Activated CD8-positive, alpha-beta memory T cell treated with anti-CD3 and anti-CD28 coated beads, Interleukin-2, amount 10 ng/mL, durations not matched to agents 7 days and 5 days (primary cell): ENCODE results near the gene EXOSC2. TPM values are rescaled to one million over a fixed set of nuclear protein-coding genes. Genes with fewer than 3 reads are reported as not detected.

Source experiments
- ATAC-seq: fragments of 150-1000 bp; cut with Tn5 transposase; one replicate; pipeline ENCODE4 v1.10.0; 2021; ENCODE audit warnings: moderate library complexity
- CTCF ChIA-PET: fragments of 350-600 bp; sonication (Branson Sonifier 250); formaldehyde crosslinking; loops from one replicate; lab custom pipeline; 2021; ENCODE audit warnings: antibody characterized with exemption; lab: Charles Lee
- DNase-seq: peaks from one replicate; pipeline ENCODE4 v3.0.0-alpha.2; 2020
- H3K27ac Mint-ChIP-seq: one replicate; pipeline ENCODE4 v1.8.0; 2021; ENCODE audit warnings: mild to moderate bottlenecking, mixed read lengths
- H3K27me3 Mint-ChIP-seq: one replicate; pipeline ENCODE4 v1.8.0; 2021; ENCODE audit warnings: mixed read lengths
- H3K36me3 Mint-ChIP-seq: one replicate; pipeline ENCODE4 v1.8.0; 2021; ENCODE audit warnings: mild to moderate bottlenecking, mixed read lengths
- H3K4me1 Mint-ChIP-seq: one replicate; pipeline ENCODE4 v1.8.0; 2021; ENCODE audit warnings: mixed read lengths
- H3K4me3 Mint-ChIP-seq: one replicate; pipeline ENCODE4 v1.8.0; 2021; ENCODE audit warnings: mild to moderate bottlenecking, moderate library complexity, mixed read lengths
- H3K9me3 Mint-ChIP-seq: one replicate; pipeline ENCODE4 v1.8.0; 2022; ENCODE audit warnings: low read depth, mixed read lengths
- total RNA-seq, 2 experiments: library from RNA; stranded (reverse); gene quantifications; one replicate each; pipeline ENCODE4 v1.2.3, GENCODE V29; 2021

Gene EXOSC2
- total RNA-seq, 2 experiments from 2014 or later: 69.9 to 81.3 TPM

DNA sequence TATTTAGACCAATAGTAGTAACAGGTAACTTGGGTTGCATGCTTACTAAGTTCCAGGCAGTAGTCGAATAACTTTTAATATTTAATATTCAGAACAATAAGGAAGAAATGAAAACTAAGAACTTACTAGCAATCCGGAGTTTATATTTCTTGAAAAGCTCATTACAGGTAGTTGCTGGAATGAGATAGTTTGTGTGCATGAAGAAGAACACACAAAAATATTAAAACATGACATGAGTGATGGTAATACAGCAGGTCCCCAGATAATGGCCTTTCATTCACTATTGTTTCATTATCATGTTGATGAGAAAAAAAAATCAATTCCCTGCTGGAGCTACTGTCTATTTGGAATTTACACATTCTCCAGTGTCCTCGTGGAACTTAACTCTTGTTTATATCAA, 44.7 kb downstream of the EXOSC2 start:
- no peak for DNase-seq
- Mint-ChIP-seq H3K27me3 (no peaks in the 10 kb centered on the region), H3K4me3 (no peak overlapping the region), H3K27ac (no peak overlapping the region), H3K4me1 (no peaks in the 10 kb centered on the region), H3K9me3 (no peaks in the 10 kb centered on the region), H3K36me3 (no peaks in the 10 kb centered on the region)
- no peak for ATAC-seq
- CTCF ChIA-PET: no interaction called here

DNA sequence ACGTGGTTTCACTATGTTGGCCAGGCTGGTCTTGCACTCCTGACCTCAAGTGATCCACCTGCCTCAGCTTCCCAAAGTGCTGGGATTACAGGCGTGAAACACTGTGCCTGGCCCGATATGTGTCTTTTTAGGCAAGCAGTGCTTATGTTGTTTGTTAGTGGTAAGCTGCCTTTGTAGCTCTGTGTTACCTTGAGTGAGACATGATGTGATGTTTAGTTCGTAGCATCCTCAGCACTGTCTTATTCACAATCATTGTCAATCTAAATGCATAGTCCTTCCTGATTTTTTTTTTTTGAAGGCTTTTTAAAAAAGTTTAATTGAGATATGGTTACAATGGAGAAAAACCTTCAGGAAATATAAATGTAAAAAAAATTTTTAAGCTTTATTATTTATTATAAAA, 45.5 kb downstream of the EXOSC2 start:
- Mint-ChIP-seq H3K4me3 (no peak overlapping the region), H3K27me3 (no peaks in the 10 kb centered on the region), H3K9me3 (no peaks in the 10 kb centered on the region), H3K27ac (no peak overlapping the region), H3K36me3 (no peaks in the 10 kb centered on the region), H3K4me1 (no peaks in the 10 kb centered on the region)
- ATAC-seq (no peak), DNase-seq (no peak)
- CTCF ChIA-PET: no interaction called here

DNA sequence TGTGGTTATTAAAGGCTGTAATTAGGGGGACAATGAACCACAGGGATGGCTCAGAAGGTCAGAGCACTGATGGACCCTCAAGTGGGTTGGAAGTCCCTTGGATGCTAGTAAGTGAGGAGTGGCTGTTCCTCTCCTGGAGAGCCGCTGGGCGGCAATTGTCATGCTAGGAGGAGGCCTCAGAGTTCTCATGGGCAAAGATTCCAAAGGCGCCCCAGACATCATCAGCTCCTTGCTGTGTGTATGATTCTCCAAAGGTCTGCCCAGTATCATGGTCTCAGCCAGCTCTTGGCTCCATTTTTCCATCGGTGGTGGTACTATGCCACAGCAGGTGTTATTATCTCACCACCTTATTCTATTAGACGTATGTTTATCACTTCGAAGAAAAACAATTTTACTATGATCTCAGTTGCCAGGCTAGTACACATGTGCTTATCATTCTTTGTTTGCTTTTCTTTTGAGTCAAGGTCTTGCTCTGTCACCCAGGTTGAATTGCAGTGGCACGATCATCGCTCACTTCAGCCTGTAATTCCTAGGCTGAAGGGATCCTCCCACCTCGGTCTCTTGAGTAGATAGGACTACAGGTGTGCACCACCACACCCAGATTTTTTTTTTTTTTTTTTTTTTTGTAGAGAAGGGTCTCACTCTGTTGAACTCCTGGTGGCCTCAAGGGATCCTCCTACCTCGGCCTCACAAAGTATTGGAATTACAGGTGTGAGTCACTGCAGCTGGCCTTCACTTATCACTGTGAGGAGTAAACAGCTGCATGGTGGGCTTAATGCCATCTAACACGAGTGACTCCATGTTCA, 46.8 kb downstream of the EXOSC2 start:
- ATAC-seq (no peak), DNase-seq (no peak)
- Mint-ChIP-seq H3K4me1 (no peaks in the 10 kb centered on the region), H3K27ac (no peak overlapping the region), H3K36me3 (no peaks in the 10 kb centered on the region), H3K27me3 (no peaks in the 10 kb centered on the region), H3K9me3 (no peaks in the 10 kb centered on the region), H3K4me3 (no peak overlapping the region)
- CTCF ChIA-PET: no interaction called here

DNA sequence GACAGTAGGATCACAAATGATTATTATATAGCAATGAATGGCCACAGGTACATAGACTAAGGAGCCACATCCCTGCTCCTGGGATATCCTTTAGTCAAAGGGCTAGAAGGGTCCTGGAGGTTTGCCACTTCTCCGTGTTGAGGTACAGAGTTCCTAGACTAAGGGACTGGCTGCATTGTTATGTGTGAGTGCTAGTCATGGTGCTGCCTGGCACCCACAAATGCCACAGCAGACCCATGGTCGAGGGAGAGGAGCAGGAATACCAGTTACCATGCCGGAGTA, 47.4 kb downstream of the EXOSC2 start:
- Mint-ChIP-seq H3K27me3 (no peaks in the 10 kb centered on the region), H3K9me3 (no peaks in the 10 kb centered on the region), H3K4me1 (no peaks in the 10 kb centered on the region), H3K27ac (no peak overlapping the region), H3K36me3 (no peaks in the 10 kb centered on the region), H3K4me3 (no peak overlapping the region)
- DNase-seq (no peak), ATAC-seq (no peak)
- CTCF ChIA-PET: no interaction called here

DNA sequence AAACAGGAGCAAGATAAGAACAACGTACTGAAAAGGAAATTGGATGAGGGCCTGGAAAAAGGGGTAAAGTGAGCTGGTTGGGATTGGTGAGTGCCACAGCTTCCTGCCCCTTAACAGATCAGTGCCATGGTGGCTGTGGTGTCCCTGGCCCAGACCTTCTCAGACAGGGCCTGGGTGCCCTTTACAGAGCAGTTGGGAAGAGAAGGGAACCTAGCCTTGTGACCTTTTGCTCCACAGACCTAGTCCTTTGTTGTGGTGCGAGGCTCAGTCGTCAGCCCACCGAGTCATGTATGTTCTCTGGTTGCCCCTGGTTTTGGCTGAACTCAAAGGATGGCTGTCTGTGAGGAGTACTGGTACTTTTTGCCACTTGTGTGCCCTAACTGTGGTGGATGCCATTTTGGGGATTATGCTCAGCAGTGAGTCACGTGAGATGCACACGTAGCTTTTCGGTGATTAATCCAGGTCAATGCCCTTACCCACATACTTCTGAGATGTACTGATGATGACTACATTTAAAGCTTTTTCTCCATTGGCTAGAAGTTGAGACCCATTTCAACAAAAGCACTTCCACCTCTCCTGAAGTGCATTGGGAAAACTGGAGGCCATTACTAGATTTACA, 48.4 kb downstream of the EXOSC2 start:
- peaks cover 3% of the 10 kb centered on the region for H3K9me3 Mint-ChIP-seq
- CTCF ChIA-PET: interaction anchor here (1.0 kb wide), 1 partner anchor 13 kb away, joined by 4 read pairs; no protein-coding TSS in a partner anchor
- H3K4me1 Mint-ChIP-seq: no peaks in the 10 kb centered on the region
- H3K36me3 Mint-ChIP-seq: peaks cover 2% of the 10 kb centered on the region
- H3K27ac Mint-ChIP-seq: no peak overlapping the region
- no peak overlapping the region for H3K4me3 Mint-ChIP-seq
- DNase-seq (no peak), ATAC-seq (no peak)
- no peaks in the 10 kb centered on the region for H3K27me3 Mint-ChIP-seq

DNA sequence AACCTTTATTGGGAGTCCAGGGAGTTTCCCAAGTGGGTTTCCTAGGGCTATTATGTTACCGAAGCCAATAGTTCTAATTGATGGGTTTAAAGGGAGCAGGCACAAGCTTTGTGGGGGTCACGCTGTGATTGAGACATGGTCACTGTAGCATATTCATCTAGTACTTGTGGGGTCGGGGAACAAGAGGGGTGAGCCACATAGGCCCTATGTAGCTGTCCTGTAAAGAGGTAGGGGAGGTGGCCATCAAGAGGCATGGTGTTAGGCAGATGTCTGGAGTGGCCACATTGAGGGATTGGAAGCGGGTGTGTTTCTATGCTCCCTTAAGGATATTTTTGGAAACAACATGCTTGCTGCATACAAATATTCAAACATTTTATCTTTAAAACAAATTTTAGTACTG, 50.1 kb downstream of the EXOSC2 start:
- H3K27me3 Mint-ChIP-seq: no peaks in the 10 kb centered on the region
- H3K4me1 Mint-ChIP-seq: no peaks in the 10 kb centered on the region
- H3K36me3 Mint-ChIP-seq: peaks cover 2% of the 10 kb centered on the region
- DNase-seq: no peak
- no peak overlapping the region for H3K4me3 Mint-ChIP-seq
- H3K27ac Mint-ChIP-seq: no peak overlapping the region
- H3K9me3 Mint-ChIP-seq: peaks cover 3% of the 10 kb centered on the region
- no peak for ATAC-seq
- CTCF ChIA-PET: no interaction called here

DNA sequence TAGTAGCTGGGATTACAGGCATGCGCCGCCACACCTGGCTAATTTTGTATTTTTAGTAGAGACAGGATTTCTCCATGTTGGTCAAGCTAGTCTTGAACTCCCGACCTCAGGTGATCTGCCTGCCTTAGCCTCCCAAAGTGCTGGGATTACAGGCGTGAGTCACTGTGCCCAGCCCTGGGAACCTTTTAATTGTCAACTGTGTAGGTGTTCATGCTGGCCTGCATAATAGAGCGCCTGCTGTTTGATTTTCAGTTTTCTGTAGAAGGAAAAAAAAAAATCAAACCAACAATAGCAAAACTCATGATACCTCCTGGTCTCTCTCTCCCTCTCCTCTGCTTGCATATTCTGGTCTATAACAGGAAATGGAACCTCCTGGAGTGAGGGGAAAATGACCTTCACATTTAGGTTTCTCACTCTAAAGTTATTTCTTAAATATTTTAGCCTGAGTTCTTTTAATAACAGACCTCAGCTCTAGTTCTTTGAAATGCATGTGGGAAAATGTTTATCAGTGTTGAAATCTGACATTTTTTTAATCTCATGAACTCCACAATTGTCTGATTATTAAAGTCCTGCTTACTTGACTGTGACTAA, 51.7 kb downstream of the EXOSC2 start:
- peaks cover 3% of the 10 kb centered on the region for H3K9me3 Mint-ChIP-seq
- H3K27ac Mint-ChIP-seq: no peak overlapping the region
- DNase-seq (no peak), ATAC-seq (no peak)
- no peak overlapping the region for H3K4me3 Mint-ChIP-seq
- no peaks in the 10 kb centered on the region for H3K4me1 Mint-ChIP-seq
- CTCF ChIA-PET: no interaction called here
- H3K27me3 Mint-ChIP-seq: no peaks in the 10 kb centered on the region
- H3K36me3 Mint-ChIP-seq: peaks cover 2% of the 10 kb centered on the region

DNA sequence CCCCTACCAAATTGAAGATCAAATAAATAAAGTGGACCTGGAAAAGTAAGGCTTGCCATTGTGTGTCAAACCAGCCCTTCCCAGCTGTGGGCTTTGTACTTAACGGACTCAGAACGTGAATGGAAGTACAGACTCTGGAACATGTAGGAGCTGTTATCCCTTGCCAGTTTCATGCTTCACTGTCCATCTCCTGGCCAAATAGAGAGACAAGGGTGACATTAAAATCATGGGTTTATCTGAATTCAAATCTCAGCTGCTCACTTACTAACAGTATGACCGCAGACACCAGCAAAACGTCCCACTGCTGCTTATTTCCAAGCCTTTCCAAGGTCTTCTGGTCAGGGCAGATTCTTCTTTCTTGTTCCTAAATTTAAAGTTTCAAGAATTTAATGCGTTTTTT, 52.2 kb downstream of the EXOSC2 start:
- no peak for DNase-seq
- Mint-ChIP-seq H3K27ac (no peak overlapping the region), H3K4me1 (no peaks in the 10 kb centered on the region), H3K9me3 (peaks cover 3% of the 10 kb centered on the region), H3K4me3 (no peak overlapping the region), H3K36me3 (peaks cover 2% of the 10 kb centered on the region), H3K27me3 (no peaks in the 10 kb centered on the region)
- no peak for ATAC-seq
- CTCF ChIA-PET: no interaction called here

DNA sequence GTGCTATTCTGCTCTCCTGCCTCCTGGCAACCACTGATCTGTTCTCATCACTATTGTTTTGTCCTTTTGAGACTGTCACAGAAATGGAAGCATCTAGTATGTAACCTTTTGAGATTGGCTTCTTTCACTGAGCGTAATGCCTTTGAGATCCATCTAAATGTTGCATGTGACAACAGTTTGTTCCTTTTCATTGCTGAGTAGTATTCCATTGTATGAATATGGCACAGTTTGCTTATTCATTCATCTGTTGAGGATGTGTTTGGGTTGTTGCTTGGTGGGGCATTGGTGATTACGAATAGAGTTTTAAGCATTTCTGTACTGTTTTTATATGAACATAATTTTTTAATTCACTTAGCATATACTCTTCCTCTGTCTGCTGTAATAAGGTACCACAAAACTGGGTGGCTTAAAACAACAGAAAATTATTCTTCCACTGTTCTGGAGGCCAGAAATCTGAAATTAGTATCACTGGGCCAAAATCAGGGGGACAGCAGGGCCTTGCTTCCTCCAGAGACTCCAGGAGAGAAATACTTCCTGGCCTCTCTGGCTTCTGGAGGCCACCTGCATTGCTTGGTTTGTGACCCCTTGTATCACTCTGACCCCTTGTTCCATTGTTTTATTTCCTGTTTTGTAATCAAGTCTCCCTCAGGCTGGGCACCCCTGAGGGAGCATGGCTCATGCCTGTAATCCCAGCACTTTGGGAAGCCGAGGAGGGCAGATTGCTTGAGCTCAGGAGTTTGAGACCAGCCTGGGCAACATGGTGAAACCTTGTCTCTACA, 53.0 kb downstream of the EXOSC2 start:
- H3K27ac Mint-ChIP-seq: no peak overlapping the region
- peaks cover 3% of the 10 kb centered on the region for H3K9me3 Mint-ChIP-seq
- ATAC-seq (no peak), DNase-seq (no peak)
- CTCF ChIA-PET: no interaction called here
- H3K36me3 Mint-ChIP-seq: peaks cover 2% of the 10 kb centered on the region
- H3K4me3 Mint-ChIP-seq: no peak overlapping the region
- no peaks in the 10 kb centered on the region for H3K27me3 Mint-ChIP-seq
- H3K4me1 Mint-ChIP-seq: no peaks in the 10 kb centered on the region

DNA sequence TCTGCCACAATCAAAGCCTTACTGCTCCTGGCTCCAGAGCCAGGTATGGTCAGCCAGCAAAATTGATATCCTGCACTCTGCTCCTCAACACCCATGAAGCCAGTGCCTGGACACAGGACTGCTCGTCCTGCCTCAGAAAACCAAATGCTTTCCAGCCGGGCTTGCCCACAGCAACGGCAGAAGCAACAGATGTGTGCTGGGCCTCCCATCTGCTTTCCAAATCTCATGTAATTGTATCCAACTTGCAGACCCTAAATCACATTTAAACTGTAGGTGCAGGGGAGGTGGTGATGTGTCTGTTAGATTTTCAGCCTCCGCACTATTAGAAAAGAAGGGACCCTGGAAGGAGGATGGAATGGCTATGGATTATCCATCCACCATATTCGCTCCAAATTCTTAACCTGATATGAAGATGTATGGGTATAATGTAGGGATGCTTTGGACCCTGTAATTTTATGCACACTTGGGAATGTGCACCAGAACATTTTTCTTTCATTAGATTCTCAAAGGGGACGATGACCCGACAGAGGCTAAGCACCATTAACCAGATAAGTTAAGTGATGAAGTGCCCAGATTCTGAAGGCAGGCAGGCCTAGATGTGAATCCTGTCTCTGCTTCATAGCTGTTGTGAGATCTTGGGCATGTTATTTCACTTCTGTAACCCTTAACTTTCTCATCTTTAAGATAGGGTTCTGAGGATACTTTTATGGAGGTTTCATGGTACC, 58.2 kb downstream of the EXOSC2 start:
- Mint-ChIP-seq H3K27me3 (no peaks in the 10 kb centered on the region), H3K27ac (no peak overlapping the region), H3K4me3 (no peak overlapping the region), H3K4me1 (peaks cover 2% of the 10 kb centered on the region), H3K36me3 (no peaks in the 10 kb centered on the region), H3K9me3 (no peaks in the 10 kb centered on the region)
- DNase-seq (no peak), ATAC-seq (no peak)
- CTCF ChIA-PET: no interaction called here

Other genes starting within 250 kb of the EXOSC2 start
- gene ASS1, start 248.8 kb upstream of the EXOSC2 start, total RNA-seq: 10 to 100 TPM in 1 of 2 experiments, 1 to 10 TPM in 1; 5.3 to 11.1 TPM
- gene FUBP3, start 114.2 kb upstream of the EXOSC2 start, total RNA-seq: 10 to 100 TPM; 37.8 to 46.0 TPM
- under 1 TPM; 0.14 to 0.15 TPM for gene PRDM12, start 29.2 kb upstream of the EXOSC2 start, total RNA-seq
- gene ABL1, start 141.5 kb downstream of the EXOSC2 start, total RNA-seq: 10 to 100 TPM; 34.0 to 36.2 TPM
- gene QRFP, start 203.0 kb downstream of the EXOSC2 start, total RNA-seq: not detected
- not detected for gene FIBCD1, start 245.5 kb downstream of the EXOSC2 start, total RNA-seq